Astrocyte of the cerebellum (primary cell): ENCODE results near the gene BMI1.
"Not testable (repeated sequence)": the region's sequence is repeated elsewhere in the genome, so short reads cannot be mapped to it uniquely, and the experiment has no call there.

Source experiments
- DNase-seq: peaks from one replicate; pipeline ENCODE4 v3.0.0-alpha.2; 2011; ENCODE audit warnings: low read depth
- H3K4me3 ChIP-seq: 2 replicates; pipeline ENCODE4 v1.5.1; 2011; ENCODE audit warnings: mild to moderate bottlenecking, low read depth, low read length, moderate library complexity
- CTCF ChIP-seq: IDR thresholded peaks from 2 replicates; pipeline ENCODE4 v1.5.1; 2012; ENCODE audit warnings: low read length, low read depth, moderate library complexity, mild to moderate bottlenecking; ENCODE audit errors: missing control alignments
- in situ Hi-C: cut with HindIII; loops from 2 replicates; pipeline ENCODE4 v1.10.0; 2017; ENCODE audit warnings: low sequenced_read_pairs

BMI1 gene

DNA sequence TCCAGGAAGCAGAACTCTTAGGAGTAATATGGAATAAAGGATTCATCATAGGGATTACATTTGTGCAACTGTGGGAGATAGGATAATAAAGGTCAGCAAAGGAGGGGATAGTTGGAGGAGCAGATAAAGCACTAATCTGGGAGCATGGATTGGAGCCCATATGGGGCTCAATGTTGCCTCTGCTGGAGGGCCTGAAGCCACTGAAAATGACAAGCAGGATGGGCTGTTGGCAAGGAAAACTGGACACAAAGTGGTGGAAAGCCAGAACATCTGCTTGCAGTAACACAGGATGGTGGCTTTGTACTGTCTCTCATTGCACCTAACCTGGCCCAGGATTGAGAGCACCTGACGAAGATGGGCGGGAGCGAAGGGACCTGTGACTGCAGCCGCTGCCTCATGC, 19.7 kb upstream of the BMI1 start:
- DNase-seq, result no peak
- in situ Hi-C loops, result loop anchor here (25.0 kb wide), 1 partner anchor 261 kb away; no protein-coding TSS in a partner anchor
- no peak overlapping the region for H3K4me3 ChIP-seq
- TF ChIP-seq CTCF, result no peak

DNA sequence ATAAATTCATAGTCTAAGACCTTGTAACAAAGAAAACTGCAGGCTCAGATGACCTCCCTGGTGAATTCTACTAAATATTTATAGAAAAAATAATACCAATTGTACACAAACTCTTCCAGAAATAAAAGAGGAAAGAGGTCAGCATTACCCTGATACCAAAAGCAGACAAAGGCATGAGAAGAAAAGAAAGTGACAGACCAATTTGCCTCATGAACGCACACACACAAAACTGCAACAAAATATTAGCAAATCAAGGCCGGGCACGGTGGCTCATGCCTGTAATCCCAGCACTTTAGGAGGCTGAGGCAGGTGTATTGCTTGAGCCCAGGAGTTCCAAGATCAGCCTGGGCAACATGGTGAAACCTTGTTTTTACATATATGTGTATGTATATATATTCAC, 17.4 kb upstream of the BMI1 start:
- no peak for DNase-seq
- H3K4me3 ChIP-seq, result no peak overlapping the region
- in situ Hi-C loops, result loop anchor here (25.0 kb wide), 1 partner anchor 259 kb away; no protein-coding TSS in a partner anchor
- TF ChIP-seq CTCF, result no peak

DNA sequence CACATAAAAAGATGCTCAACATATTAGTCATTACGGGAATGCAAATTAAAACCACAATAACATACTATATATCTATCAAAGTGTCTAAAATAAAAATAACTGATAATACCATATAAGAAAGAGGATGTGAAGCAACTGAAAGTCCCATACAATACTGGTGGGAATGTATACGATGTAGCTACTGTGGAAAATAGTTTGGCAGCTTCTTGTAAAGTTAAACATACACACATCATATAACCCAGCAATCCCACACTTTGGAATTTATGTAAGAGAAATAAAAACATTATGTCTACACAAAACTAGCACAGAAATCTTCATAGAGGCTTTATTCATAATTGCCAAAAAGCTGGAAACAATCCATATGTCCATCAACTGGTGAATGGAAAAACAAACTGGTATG, 15.2 kb upstream of the BMI1 start:
- no peak for TF ChIP-seq CTCF
- in situ Hi-C loops, result loop anchor here (25.0 kb wide), 1 partner anchor 257 kb away; no protein-coding TSS in a partner anchor
- no peak for DNase-seq
- no peak overlapping the region for H3K4me3 ChIP-seq

DNA sequence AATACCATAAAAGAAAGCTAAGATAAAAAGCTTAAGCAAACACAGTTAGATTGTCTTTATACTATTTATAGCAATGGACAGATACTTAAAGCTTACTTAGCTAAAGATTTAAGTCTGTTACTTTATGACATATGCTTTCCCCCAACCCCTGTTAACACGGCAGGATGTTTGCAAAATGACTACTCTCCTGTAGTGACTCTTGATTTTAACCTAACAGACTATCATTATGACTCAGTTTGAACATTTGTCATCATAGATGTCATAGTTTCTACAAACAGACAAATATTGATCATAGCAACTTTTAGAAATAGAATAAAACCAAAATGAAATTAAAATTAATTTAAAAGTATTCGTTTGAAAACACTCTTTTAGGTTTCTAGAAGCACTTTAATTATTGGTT, 12.5 kb upstream of the BMI1 start:
- in situ Hi-C loops, result loop anchor here (25.0 kb wide), 1 partner anchor 254 kb away; no protein-coding TSS in a partner anchor
- no peak overlapping the region for H3K4me3 ChIP-seq
- no peak for TF ChIP-seq CTCF
- DNase-seq, result no peak

GRCh38 chr10:22309180-22310000, 11.5 kb upstream of the BMI1 start:
- DNase-seq, result no peak
- TF ChIP-seq CTCF, result no peak
- in situ Hi-C loops, result loop anchor here (25.0 kb wide), 1 partner anchor 253 kb away; no protein-coding TSS in a partner anchor
- no peak overlapping the region for H3K4me3 ChIP-seq

DNA sequence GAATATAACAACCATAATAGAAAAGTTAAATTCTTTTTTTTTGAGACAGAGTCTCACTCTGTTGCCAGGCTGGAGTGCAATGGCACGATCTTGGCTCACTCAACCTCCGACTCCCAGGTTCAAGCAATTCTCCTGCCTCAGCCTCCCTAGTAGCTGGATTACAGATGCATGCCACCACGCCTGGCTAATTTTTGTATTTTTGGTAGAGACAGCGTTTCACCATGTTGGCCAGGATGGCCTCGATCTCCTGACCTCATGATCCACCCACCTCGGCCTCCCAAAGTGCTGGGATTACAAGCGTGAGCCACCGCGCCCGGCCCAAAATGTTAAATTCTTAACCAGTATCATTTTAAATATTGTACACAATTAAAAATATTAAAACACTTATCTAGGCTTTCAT, 10.9 kb upstream of the BMI1 start:
- H3K4me3 ChIP-seq, DNase-seq: not testable (repeated sequence)
- in situ Hi-C loops, result loop anchor here (25.0 kb wide), 1 partner anchor 252 kb away; no protein-coding TSS in a partner anchor

- in situ Hi-C loops, result loop anchor here (25.0 kb wide), 1 partner anchor 251 kb away; no protein-coding TSS in a partner anchor
- DNase-seq, result no peak
- TF ChIP-seq CTCF, result no peak
- H3K4me3 ChIP-seq, result no peak overlapping the region
These were observed 10.0 kb upstream of the BMI1 start for GRCh38 chr10:22310928-22311327.
